Measurements from ENCODE around the gene LRP6.

The LRP6 gene

GRCh38 chr12:12244341-12244740 is 22.5 kb downstream of the LRP6 start:
- no peak for DNase-seq (ENCODE audit: low read depth)
- TF ChIP-seq CTCF (conservative IDR thresholded peaks at IDR 0.05; ENCODE audit: low read depth, low read length), result no peak
- H3K4me3 ChIP-seq (ENCODE audit: low read length), result no peak overlapping the region

- no peak overlapping the region for H3K4me3 ChIP-seq (ENCODE audit: low read length)
- TF ChIP-seq CTCF (conservative IDR thresholded peaks at IDR 0.05; ENCODE audit: low read depth, low read length), result no peak
- DNase-seq (ENCODE audit: low read depth), result peak; percentile 89
Measured at GRCh38 chr12:12240662-12241340, 26.0 kb downstream of the LRP6 start.

- TF ChIP-seq CTCF (conservative IDR thresholded peaks at IDR 0.05; ENCODE audit: low read depth, low read length), result no peak
- DNase-seq (ENCODE audit: low read depth), result no peak
- no peak overlapping the region for H3K4me3 ChIP-seq (ENCODE audit: low read length)
Measured at GRCh38 chr12:12239127-12239526, 27.7 kb downstream of the LRP6 start.

GRCh38 chr12:12238605-12239004 is 28.2 kb downstream of the LRP6 start:
- DNase-seq (ENCODE audit: low read depth), result no peak
- no peak for TF ChIP-seq CTCF (conservative IDR thresholded peaks at IDR 0.05; ENCODE audit: low read depth, low read length)
- H3K4me3 ChIP-seq (ENCODE audit: low read length), result no peak overlapping the region

GRCh38 chr12:12236896-12237295 is 29.9 kb downstream of the LRP6 start:
- H3K4me3 ChIP-seq (ENCODE audit: low read length), result no peak overlapping the region
- DNase-seq (ENCODE audit: low read depth), result no peak
- no peak for TF ChIP-seq CTCF (conservative IDR thresholded peaks at IDR 0.05; ENCODE audit: low read depth, low read length)

GRCh38 chr12:12230275-12230674 is 36.6 kb downstream of the LRP6 start:
- H3K4me3 ChIP-seq (ENCODE audit: low read length), result no peak overlapping the region
- no peak for TF ChIP-seq CTCF (conservative IDR thresholded peaks at IDR 0.05; ENCODE audit: low read depth, low read length)

GRCh38 chr12:12229556-12230092 is 37.2 kb downstream of the LRP6 start:
- no peak for TF ChIP-seq CTCF (conservative IDR thresholded peaks at IDR 0.05; ENCODE audit: low read depth, low read length)
- no peak for DNase-seq (ENCODE audit: low read depth)

More at GRCh38 chr12:12230275-12230674, 36.6 kb downstream of the LRP6 start:
- no peak for DNase-seq (ENCODE audit: low read depth)

More at GRCh38 chr12:12229556-12230092, 37.2 kb downstream of the LRP6 start:
- H3K4me3 ChIP-seq (ENCODE audit: low read length), result no peak overlapping the region
